ENCODE measurements around the gene ZNF324.
"Not testable (repeated sequence)": the region's sequence is repeated elsewhere in the genome, so short reads cannot be mapped to it uniquely, and the experiment has no call there.

Gene ZNF324

DNA sequence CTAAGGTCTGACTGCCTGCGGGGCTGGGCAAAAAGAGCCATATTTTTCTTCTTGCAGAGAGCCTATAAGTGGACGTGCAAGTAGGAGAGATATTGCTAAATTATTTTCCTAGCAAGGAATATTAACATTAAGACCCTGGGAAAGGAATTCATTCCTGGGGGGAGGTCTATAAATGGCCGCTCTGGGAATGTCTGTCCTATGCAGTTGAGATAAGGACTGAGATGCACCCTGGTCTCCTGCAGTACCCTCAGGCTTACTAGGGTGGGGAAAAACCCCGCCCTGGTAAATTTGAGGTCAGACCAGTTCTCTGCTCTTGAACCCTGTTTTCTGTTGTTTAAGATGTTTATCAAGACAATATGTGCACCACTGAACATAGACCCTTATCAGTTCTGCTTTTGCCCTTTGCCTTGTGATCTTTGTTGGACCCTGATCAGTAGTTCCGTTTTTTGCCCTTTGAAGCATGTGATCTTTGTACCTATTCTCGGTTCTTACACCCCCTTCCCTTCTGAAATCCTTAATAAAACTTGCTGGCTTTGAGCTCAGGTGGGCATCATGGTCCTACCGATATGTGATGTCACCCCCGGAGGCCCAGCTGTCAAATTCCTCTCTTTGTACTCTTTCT is 40.8 kb downstream of the ZNF324 start:
- DNase-seq: not testable (repeated sequence)

GRCh38 chr19:58509731-58510083 is 42.8 kb downstream of the ZNF324 start:
- DNase-seq: no peak

GRCh38 chr19:58510084-58510862 is 43.4 kb downstream of the ZNF324 start:
- no peak for DNase-seq

GRCh38 chr19:58511353-58512208 is 44.7 kb downstream of the ZNF324 start, which contains the start of gene SLC27A5:
TSS of gene SLC27A5 (minus strand) at chr19:58511992. CDS start at chr19:58511955, 37 bp downstream.
- no peak for DNase-seq

- no peak for DNase-seq
Measured at GRCh38 chr19:58513213-58513693, 46.4 kb downstream of the ZNF324 start.

DNA sequence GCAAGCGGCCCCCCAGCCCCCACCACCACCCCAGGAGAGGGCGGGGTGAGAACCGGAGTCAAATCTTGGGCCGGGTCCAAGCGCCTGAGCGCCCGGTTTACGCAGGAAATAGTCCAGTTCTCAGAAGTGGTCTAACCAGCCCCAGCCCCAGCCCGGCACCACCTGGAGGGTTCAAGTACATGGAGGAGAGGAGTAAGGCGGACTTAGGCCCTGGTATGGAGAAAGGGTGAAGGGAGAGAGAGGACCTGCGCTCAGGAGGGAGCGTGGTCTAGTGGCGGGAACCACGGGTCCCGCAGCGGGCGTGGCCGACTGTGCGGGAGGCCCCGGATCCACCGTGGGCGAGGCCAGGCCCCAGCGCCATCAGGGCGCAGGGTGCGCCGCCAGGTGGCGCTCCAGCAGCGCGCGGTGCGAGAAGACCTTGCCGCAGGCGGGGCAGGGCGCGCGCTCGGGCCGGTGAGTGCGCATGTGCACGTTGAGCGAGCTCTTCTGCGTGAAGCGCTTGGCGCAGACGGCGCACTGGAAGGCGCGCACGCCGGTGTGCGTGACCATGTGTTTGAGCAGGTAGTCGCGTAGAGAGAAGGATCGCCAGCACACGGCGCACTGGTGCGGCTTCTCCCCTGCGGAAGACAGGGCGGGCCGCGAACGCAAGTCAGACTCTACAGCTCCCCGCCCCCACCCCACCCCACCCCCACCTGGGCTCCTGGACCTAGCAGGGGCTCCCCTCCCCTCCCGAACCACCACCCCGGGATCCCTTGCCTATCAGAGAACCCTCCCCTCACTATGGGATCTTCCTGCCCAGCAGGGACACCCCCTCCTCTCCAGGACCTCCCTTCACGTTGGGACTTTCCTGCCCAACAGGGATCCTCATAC is 47.0 kb downstream of the ZNF324 start:
- peak; percentile 92 for DNase-seq

DNA sequence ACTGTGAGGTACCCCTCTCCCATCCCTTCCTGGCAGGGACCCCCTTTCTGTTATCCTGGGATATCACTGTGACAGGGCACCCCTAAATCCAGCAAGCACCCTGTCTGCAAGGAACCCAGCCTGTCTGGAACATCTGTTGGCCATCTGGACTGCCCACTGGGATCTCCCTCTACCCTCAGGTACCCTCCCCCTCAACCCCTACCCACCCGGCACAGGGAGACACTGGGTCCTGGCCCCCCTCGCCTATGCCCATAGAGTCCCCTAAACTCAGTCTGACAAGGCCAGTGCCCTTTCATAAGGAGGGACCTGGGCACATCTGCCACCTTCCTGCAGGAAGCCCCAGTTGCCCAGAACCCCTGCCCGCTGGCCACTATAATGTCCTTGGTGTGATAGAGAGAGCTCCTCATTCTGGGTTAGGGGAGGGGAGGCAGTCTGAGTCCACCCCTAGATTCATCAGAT is 47.7 kb downstream of the ZNF324 start:
- DNase-seq: no peak

- no peak for DNase-seq
Measured at GRCh38 chr19:58515259-58515658, 48.4 kb downstream of the ZNF324 start.

DNA sequence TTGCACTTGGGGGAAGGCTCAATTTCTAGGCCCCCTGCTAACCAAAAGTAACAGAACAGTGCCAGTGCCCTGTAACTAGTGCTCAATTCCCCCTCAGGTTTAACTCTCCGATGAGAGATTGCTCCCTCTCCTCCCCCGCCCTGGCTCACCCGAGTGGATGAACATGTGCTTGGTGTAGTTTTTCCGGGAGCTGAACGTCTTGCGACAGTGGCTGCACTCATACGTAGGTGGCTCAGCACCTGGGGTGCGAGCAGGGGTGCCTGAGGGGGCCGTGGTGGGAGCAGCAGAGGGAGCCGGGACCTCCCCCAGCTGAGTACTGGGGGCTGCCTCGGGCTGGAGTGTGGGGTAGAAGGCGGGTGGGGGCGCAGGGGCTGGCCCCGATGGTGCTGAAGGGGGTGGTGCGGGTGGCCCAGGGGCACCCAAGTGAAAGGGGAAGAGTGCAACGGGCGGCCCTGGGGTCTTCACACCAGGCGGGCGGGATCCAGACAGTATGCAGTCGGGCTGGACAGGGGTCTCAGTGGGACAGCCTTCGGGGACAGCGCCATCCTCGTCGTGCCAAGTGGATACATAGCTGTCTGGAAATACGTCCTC is 49.5 kb downstream of the ZNF324 start:
- DNase-seq: no peak

- no peak for DNase-seq
Measured at GRCh38 chr19:58516964-58517833, 50.3 kb downstream of the ZNF324 start.

- DNase-seq: no peak
Measured at GRCh38 chr19:58518256-58519086, 51.6 kb downstream of the ZNF324 start.

DNA sequence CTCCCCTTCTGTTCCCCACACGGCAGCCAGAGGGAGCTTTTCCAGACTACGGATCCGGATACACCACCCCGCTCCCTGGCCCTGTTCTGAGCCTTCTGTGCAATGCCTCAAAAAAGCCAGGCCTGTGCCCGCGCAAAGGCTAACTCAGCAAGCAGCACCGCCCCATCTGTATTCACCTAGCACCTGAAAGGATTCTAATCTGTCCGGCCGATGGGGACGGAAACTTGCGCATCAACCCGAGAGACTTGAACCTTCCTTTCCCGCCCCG is 52.1 kb downstream of the ZNF324 start:
- DNase-seq: peak; percentile 38

- peak; percentile 93 for DNase-seq
Measured at GRCh38 chr19:58519355-58520256, 52.7 kb downstream of the ZNF324 start, which contains the start of gene ZBTB45. TSS of gene ZBTB45 (minus strand) at chr19:58519810. CDS start at chr19:58517673, 2,137 bp downstream.

DNA sequence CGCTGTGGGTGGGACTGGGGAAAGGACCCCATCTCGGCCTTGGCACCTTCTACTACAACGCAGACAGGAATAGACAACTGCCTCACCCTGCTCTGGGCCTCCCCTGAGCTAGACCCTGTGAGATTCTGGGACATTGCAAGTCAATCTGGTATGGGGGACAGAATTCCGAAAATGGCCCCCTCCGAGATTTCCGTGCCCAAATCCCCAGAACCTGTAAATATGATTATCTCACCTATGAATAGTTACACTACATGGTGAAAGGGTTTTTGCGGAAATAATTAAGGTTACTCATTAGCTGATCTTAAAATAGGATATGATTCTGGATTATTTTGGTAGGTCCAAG is 53.3 kb downstream of the ZNF324 start:
- no peak for DNase-seq

GRCh38 chr19:58521651-58522050 is 54.8 kb downstream of the ZNF324 start:
- no peak for DNase-seq

- DNase-seq: no peak
Measured at GRCh38 chr19:58522709-58523108, 55.8 kb downstream of the ZNF324 start.

Measured in CD4-positive, alpha-beta T cell treated with Interferon gamma for 1 hour (primary cell).